AG09319 (cell line): ENCODE results near the gene PRMT7.

Source experiments
- DNase-seq: peaks from one replicate; pipeline ENCODE4 v3.0.0-alpha.2; 2010; ENCODE audit warnings: low read depth; ENCODE audit errors: extremely low read depth
- TF ChIP-seq, protein P1 (sequence below): IDR thresholded peaks from 2 replicates; pipeline ENCODE4 v1.5.1; 2011; ENCODE audit warnings: low read depth, mild to moderate bottlenecking, inconsistent platforms, low read length, moderate library complexity

The PRMT7 gene

DNA sequence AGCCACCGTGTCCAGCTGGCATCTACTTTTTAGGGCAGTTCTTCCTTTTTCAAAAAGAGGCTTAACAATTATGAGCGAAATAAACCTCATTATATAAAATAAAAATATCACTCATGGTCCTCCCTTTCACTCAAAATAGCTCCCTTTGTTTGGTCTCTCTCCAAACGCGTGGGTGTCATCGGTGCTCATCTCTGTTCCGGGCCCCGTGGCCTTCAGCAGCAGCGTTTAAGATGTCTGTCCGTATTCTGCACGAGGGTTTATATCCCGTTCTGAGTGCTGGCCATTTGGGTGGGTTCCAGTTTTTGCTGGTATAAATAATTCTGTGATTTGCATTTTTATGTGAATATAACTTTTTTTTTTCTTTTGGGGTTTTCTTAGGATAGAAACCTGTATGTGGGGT is 33.4 kb downstream of the PRMT7 start:
- TF ChIP-seq, protein P1, sequence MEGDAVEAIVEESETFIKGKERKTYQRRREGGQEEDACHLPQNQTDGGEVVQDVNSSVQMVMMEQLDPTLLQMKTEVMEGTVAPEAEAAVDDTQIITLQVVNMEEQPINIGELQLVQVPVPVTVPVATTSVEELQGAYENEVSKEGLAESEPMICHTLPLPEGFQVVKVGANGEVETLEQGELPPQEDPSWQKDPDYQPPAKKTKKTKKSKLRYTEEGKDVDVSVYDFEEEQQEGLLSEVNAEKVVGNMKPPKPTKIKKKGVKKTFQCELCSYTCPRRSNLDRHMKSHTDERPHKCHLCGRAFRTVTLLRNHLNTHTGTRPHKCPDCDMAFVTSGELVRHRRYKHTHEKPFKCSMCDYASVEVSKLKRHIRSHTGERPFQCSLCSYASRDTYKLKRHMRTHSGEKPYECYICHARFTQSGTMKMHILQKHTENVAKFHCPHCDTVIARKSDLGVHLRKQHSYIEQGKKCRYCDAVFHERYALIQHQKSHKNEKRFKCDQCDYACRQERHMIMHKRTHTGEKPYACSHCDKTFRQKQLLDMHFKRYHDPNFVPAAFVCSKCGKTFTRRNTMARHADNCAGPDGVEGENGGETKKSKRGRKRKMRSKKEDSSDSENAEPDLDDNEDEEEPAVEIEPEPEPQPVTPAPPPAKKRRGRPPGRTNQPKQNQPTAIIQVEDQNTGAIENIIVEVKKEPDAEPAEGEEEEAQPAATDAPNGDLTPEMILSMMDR, result no peak
- DNase-seq, result no peak

DNA sequence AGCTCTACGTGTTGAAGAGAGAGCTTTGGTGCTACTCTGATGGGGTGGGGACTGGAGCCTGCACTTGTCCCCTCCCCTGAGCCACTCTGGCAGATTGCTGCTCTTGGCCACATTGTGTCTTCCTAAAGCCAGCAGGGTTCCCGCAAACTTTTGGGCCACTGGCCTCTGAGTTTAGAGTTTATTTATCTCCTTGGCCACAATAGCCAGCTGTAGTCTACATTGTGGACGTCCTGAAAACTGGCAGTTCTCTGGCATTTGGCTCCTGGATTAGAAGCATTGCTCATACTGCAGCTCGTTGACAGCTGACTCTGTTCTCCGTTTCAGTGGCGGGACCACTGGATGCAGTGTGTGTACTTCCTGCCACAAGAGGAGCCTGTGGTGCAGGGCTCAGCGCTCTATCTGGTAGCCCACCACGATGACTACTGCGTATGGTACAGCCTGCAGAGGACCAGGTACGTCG is 34.6 kb downstream of the PRMT7 start:
- TF ChIP-seq, protein P1, result no peak
- DNase-seq, result no peak

DNA sequence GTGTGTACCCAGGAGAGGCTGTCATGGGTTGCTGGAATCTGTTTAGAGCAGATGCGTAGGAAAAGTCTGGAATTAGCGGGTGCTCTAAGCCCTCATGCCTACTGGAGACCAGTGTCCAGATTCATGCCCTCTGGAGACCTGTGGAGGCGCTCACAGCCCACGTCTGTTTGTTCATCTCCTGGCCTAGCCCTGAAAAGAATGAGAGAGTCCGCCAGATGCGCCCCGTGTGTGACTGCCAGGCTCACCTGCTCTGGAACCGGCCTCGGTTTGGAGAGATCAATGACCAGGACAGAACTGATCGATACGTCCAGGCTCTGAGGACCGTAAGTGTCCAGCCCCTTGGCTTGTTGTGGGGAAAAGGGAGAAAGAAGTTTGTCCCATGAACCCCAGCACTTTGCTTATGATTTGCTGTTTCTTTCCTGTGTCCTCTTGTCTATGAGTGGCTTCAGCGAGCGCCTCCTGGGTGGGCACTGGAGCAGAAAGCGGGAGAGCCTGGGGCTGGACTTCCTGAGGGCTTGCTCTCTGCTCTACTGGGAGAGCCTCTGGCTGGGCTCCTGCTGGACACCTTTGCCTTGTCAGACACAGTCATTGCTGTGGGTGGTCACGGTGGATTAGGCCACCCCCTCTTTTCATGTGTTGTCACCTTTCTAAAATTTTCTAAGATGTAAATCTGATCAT is 35.3 kb downstream of the PRMT7 start:
- no peak for DNase-seq
- TF ChIP-seq, protein P1, result no peak

DNA sequence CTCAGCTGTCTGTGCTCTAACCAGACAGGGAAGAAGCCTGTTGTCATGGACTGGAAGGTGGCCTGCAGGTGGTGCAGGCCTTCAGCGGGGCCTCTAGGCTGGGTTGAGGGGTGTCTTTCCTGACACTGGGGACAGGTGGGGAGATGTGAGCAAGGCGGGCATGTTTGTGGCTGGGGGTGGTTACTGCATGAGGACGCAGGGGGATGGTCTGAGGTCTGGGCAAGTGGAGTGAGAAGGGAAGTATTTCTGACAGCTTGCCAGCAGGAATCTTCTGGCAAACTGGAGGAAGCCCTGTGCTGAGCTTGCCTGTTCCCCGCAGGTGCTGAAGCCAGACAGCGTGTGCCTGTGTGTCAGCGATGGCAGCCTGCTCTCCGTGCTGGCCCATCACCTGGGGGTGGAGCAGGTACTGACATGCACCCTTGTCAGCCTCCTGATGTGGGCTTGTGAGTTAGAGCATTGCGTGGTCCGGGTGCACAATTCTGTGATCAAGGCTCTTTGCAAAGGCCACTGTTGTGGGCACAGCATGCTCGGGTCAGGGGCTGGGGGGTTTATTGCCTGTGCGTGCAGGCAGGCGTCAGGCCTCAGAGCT is 36.2 kb downstream of the PRMT7 start:
- TF ChIP-seq, protein P1, result no peak
- no peak for DNase-seq

DNA sequence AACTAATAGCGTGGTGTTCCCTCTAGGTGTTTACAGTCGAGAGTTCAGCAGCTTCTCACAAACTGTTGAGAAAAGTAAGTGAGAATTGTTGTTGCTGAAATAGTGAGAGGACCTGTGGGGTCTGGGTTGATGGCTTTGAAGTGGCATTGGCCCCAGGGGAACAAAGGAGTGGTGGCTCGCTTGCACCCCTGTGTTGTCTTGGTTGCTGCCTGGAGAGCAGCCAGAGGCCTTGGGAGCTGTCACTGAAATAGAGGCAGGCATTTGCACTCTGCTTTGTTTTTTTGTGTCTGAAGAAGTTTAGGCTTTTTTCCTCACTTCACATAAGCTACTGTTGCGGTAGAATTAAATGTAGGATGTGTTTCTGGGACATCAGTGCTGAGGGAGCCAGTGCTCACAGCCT is 36.8 kb downstream of the PRMT7 start:
- TF ChIP-seq, protein P1, result no peak
- no peak for DNase-seq

DNA sequence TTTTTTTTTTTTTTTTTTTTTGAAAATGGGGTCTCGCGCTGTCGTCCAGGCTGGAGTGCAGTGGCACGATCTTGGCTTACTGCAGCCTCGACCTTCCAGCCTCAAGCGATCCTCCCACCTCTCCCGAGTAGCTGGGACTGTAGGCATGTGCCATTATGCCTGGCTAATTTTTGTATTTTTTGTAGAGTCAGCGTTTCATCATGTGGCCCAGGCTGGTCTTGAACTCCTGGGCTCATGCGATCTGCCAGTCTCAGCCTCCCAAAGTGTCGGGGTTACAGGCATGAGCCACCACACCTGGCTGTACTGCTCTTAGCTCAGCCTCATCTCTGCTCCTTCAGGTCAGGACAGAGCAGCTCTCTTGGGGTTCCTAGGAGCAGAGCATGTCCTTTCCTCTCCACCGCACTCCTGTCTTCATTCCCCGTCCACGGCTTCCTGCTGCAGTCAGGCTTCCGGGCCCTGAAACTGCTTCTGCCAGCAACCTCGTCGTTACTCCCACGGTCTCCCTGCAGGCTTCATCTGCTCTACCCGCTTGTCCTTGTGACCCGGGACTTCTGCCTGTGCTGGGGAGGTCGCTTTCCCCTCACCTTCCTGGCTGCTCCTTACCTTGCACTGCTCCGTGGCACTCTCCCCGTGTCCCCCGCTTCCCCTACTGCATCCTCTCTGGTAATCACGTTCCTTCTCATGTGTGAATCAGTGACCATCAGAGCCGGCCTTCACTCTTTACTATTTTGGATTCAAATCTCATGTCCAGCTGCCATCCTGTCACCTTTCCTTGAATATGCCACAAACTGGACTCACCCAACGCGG is 38.0 kb downstream of the PRMT7 start:
- TF ChIP-seq, protein P1, result no peak
- no peak for DNase-seq
